Anterior cingulate cortex (tissue), 58 donors: ENCODE data around the gene SPTLC2.

Experiments
- DNase-seq, 58 donors: peaks; one replicate each; lab custom pipeline; 2025; lab: John Stamatoyannopoulos, UW

Gene SPTLC2

GRCh38 chr14:77478796-77479195 lies 137.6 kb downstream of the SPTLC2 start:
- DNase-seq = no peak

- no peak for DNase-seq
Observed at GRCh38 chr14:77478029-77478428, 138.4 kb downstream of the SPTLC2 start.

- no peak for DNase-seq
Observed at GRCh38 chr14:77475432-77476115, 140.9 kb downstream of the SPTLC2 start.

GRCh38 chr14:77474479-77475177 lies 141.8 kb downstream of the SPTLC2 start:
- no peak for DNase-seq

- no peak for DNase-seq
Observed at GRCh38 chr14:77473921-77474320, 142.5 kb downstream of the SPTLC2 start.

GRCh38 chr14:77470224-77470870 lies 146.1 kb downstream of the SPTLC2 start:
- DNase-seq = no peak

- DNase-seq = no peak
Observed at GRCh38 chr14:77469539-77469938, 146.9 kb downstream of the SPTLC2 start.

- no peak for DNase-seq
Observed at GRCh38 chr14:77469067-77469505, 147.4 kb downstream of the SPTLC2 start.

- DNase-seq = no peak
Observed at GRCh38 chr14:77467801-77468200, 148.6 kb downstream of the SPTLC2 start.

- peak in 50 of 58 donors; percentile 2 to 74 (median 24) for DNase-seq
Observed at GRCh38 chr14:77459072-77459723, 157.2 kb downstream of the SPTLC2 start.

- peak in 13 of 58 donors; percentile 24 to 65 (median 43) for DNase-seq
Observed at GRCh38 chr14:77458249-77458950, 158.0 kb downstream of the SPTLC2 start.

- DNase-seq = peak; percentile 75 to 100 (median 97)
Observed at GRCh38 chr14:77457522-77458248, 158.8 kb downstream of the SPTLC2 start, which contains the start of the genes AHSA1 and VIPAS39. TSS of gene AHSA1 (plus strand) at chr14:77458093. CDS start at chr14:77458190, 97 bp downstream. TSS of gene VIPAS39 (minus strand) at chr14:77457601. CDS start at chr14:77454102, 3,499 bp downstream.

GRCh38 chr14:77457115-77457521 lies 159.3 kb downstream of the SPTLC2 start:
- no peak for DNase-seq
